IgD-negative memory B cell (primary cell): ENCODE data around the gene ANKRD18B. TPM values are rescaled to one million over a fixed set of nuclear protein-coding genes. Genes with fewer than 3 reads are reported as not detected.
"Not testable (repeated sequence)": the region's sequence is repeated elsewhere in the genome, so short reads cannot be mapped to it uniquely, and the experiment has no call there.

ENCODE experiments used
- H3K27ac Mint-ChIP-seq, 3 donors: one replicate each; pipeline ENCODE4 v1.8.0; 2020 to 2022; ENCODE audit warnings: mild to moderate bottlenecking in 3 of 3, mixed read lengths in 3 of 3, moderate library complexity in 1 of 3
- H3K27me3 Mint-ChIP-seq: one replicate; pipeline ENCODE4 v1.8.0; 2021; ENCODE audit warnings: mixed read lengths
- H3K36me3 Mint-ChIP-seq: one replicate; pipeline ENCODE4 v1.8.0; 2020; ENCODE audit warnings: mild to moderate bottlenecking, mixed read lengths
- H3K4me1 Mint-ChIP-seq, 3 donors: one replicate each; pipeline ENCODE4 v1.8.0; 2020 to 2022; ENCODE audit warnings: mixed read lengths in 3 of 3, mild to moderate bottlenecking in 1 of 3
- H3K4me3 Mint-ChIP-seq, 4 donors: one replicate each; pipeline ENCODE4 v1.8.0; 2020 to 2022; ENCODE audit warnings: mild to moderate bottlenecking in 4 of 4, mixed read lengths in 4 of 4, moderate library complexity in 3 of 4
- H3K9me3 Mint-ChIP-seq, 3 donors: one replicate each; pipeline ENCODE4 v1.8.0; 2020 to 2021; ENCODE audit warnings: mixed read lengths in 3 of 3, mild to moderate bottlenecking in 1 of 3
- polyA plus RNA-seq: library from polyadenylated mRNA; unstranded; fragments of 300-500 nt; fragmentation: Illumina TruSeq; gene quantifications from one replicate; pipeline ENCODE4 v1.2.3, GENCODE V29; 2021

The ANKRD18B gene
- polyA plus RNA-seq = not detected

GRCh38 chr9:33523397-33524305 is at the start of gene ANKRD18B:
TSS of gene ANKRD18B (plus strand) at chr9:33524251. CDS start at chr9:33524490, 239 bp downstream.
- not testable (repeated sequence) for H3K27ac Mint-ChIP-seq, H3K36me3 Mint-ChIP-seq, H3K9me3 Mint-ChIP-seq, H3K4me1 Mint-ChIP-seq
- peaks cover 29% of the 10 kb centered on the region for H3K27me3 Mint-ChIP-seq
- H3K4me3 Mint-ChIP-seq = peak within 1 kb of the TSS; percentile 52 to 89 (median 75)

DNA sequence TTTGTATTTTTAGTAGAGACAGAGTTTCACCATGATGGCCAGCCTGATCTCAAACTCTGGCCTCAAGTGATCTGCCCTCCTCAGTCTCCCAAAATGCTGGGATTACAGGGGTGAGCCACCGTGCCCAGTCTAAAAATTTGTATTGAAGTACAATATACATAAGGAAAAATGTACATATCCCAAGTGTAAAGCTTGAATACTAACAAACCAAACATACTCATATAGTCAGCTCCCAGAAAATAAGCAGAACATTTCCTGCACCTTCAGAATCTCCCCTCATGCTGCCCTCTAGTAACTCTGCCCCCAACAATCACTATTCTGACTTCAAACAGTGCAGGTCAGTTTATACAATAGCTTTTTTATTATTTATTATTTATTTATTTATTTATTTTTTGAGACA is 48.7 kb upstream of the ANKRD18B start:
- H3K27me3 Mint-ChIP-seq = no peaks in the 10 kb centered on the region
- H3K27ac Mint-ChIP-seq = no peak overlapping the region
- H3K36me3 Mint-ChIP-seq = peaks cover 11% of the 10 kb centered on the region
- H3K4me1 Mint-ChIP-seq = peaks cover 9 to 14% (median 11%) of the 10 kb centered on the region in 3 donors
- peak overlapping the region in 3 of 4 donors; percentile 25 to 41 (median 39) for H3K4me3 Mint-ChIP-seq
- H3K9me3 Mint-ChIP-seq = no peaks in the 10 kb centered on the region

- H3K36me3 Mint-ChIP-seq = peaks cover 8% of the 10 kb centered on the region
- no peaks in the 10 kb centered on the region for H3K9me3 Mint-ChIP-seq
- no peaks in the 10 kb centered on the region for H3K27me3 Mint-ChIP-seq
- peaks cover 8 to 14% (median 11%) of the 10 kb centered on the region in 3 donors for H3K4me1 Mint-ChIP-seq
- H3K27ac Mint-ChIP-seq = no peak overlapping the region
- H3K4me3 Mint-ChIP-seq = peak overlapping the region in 1 of 4 donors; percentile 71
Observed at GRCh38 chr9:33476503-33476902, 47.5 kb upstream of the ANKRD18B start.

DNA sequence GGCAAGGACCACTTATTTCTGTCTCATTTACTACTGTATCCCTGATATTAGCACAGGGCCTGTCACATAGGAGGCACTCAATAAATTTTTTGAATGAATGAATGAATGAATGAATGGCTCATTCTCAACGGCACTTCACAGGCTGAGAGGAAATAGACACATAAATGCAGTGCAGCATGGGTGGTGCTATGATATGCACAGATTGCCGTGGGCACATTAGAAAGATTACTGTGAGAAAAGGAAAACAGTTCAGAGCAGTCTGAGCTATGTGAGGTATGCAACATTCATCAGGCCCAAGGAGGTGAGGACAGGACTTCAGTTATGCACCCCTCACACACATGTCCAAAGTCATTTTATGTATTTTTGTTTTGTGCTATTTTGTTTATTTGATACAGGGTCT is 43.9 kb upstream of the ANKRD18B start:
- Mint-ChIP-seq H3K4me1 (no peaks in the 10 kb centered on the region), H3K4me3 (no peak overlapping the region), H3K27me3 (no peaks in the 10 kb centered on the region), H3K27ac (no peak overlapping the region), H3K9me3 (no peaks in the 10 kb centered on the region), H3K36me3 (peaks cover 5% of the 10 kb centered on the region)

- no peaks in the 10 kb centered on the region for H3K9me3 Mint-ChIP-seq
Observed at GRCh38 chr9:33480976-33481375, 43.1 kb upstream of the ANKRD18B start.

GRCh38 chr9:33485312-33485711 is 38.7 kb upstream of the ANKRD18B start:
- not testable (repeated sequence) for H3K4me1 Mint-ChIP-seq, H3K36me3 Mint-ChIP-seq, H3K27me3 Mint-ChIP-seq, H3K4me3 Mint-ChIP-seq, H3K9me3 Mint-ChIP-seq, H3K27ac Mint-ChIP-seq

More at GRCh38 chr9:33480976-33481375, 43.1 kb upstream of the ANKRD18B start:
- Mint-ChIP-seq H3K27me3 (no peaks in the 10 kb centered on the region), H3K27ac (no peak overlapping the region), H3K4me1 (no peaks in the 10 kb centered on the region), H3K36me3 (peaks cover 2% of the 10 kb centered on the region), H3K4me3 (no peak overlapping the region)

DNA sequence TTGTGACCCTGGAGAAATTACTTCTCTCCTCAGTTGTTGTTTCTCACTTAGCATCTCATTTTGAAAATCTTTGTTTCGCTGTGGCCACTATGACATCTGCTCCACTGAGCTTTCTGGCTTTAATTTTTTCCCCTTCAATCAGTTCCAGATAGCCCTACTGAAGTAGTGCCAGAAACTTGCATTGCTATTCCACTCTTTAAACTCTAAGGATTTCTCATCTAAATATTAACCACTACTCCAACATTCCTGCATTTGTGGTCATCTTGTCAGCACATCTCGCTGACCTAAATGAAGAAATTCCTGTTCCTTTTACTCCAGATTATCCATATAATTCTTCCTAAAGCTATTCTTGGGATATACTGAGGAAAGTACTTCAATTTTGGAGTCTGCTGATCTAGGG is 35.0 kb upstream of the ANKRD18B start:
- Mint-ChIP-seq H3K4me1 (no peaks in the 10 kb centered on the region), H3K36me3 (no peaks in the 10 kb centered on the region), H3K4me3 (no peak overlapping the region), H3K27me3 (no peaks in the 10 kb centered on the region), H3K9me3 (no peaks in the 10 kb centered on the region), H3K27ac (no peak overlapping the region)

- not testable (repeated sequence) for H3K9me3 Mint-ChIP-seq, H3K27ac Mint-ChIP-seq, H3K36me3 Mint-ChIP-seq, H3K4me3 Mint-ChIP-seq, H3K4me1 Mint-ChIP-seq, H3K27me3 Mint-ChIP-seq
Observed at GRCh38 chr9:33493819-33494218, 30.2 kb upstream of the ANKRD18B start.

GRCh38 chr9:33498387-33498786 is 25.7 kb upstream of the ANKRD18B start:
- H3K4me1 Mint-ChIP-seq = peaks cover 0 to 2% (median 0%) of the 10 kb centered on the region in 3 donors
- H3K4me3 Mint-ChIP-seq = no peak overlapping the region
- H3K27ac Mint-ChIP-seq = no peak overlapping the region
- no peaks in the 10 kb centered on the region for H3K27me3 Mint-ChIP-seq
- no peaks in the 10 kb centered on the region for H3K36me3 Mint-ChIP-seq
- no peaks in the 10 kb centered on the region for H3K9me3 Mint-ChIP-seq

DNA sequence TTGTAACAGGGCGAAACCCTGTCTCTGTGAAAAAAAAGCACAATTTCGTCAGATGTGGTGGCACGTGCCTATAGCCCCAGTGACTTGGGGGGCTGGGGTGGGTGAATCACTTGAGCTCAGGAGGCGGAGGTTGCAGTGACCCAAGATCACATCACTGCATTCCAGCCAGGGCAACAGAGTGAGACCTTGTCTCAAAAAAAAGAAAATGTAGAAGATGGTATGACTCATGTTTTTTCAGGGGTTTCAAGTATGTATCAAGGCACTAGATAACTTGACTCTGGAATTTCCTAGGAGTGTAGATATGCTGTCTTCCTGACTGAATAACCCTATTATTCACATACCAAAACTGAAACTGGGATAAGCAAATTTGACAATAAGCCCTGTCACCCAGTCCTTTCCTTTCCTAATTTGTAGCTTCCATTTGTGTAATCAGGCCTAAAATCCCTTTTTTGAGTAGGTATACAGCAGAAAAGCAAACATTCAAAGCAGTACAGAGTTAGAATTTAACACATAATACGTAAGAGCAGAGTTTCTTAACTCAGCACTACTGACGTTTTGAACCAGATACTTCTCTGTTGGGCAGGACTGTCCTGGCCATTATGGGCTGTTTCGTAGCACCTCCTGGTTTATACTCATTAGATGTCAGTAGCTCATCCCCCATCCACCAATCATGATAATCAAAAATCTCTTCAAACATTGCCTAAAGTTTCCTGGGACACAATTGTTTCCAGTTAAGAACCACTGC is 17.3 kb upstream of the ANKRD18B start:
- H3K4me1 Mint-ChIP-seq = peaks cover 0 to 4% (median 2%) of the 10 kb centered on the region in 3 donors

GRCh38 chr9:33510262-33511183 is 13.5 kb upstream of the ANKRD18B start:
- H3K9me3 Mint-ChIP-seq = no peaks in the 10 kb centered on the region
- peaks cover 2% of the 10 kb centered on the region for H3K27me3 Mint-ChIP-seq
- peaks cover 0 to 4% (median 2%) of the 10 kb centered on the region in 3 donors for H3K4me1 Mint-ChIP-seq
- H3K4me3 Mint-ChIP-seq = peak overlapping the region; percentile 88 to 96 (median 94)
- H3K27ac Mint-ChIP-seq = peak overlapping the region in 1 of 3 donors; percentile 96
- no peaks in the 10 kb centered on the region for H3K36me3 Mint-ChIP-seq

More for the DNA sequence above, 17.3 kb upstream of the ANKRD18B start:
- no peaks in the 10 kb centered on the region for H3K9me3 Mint-ChIP-seq
- H3K36me3 Mint-ChIP-seq = no peaks in the 10 kb centered on the region
- no peak overlapping the region for H3K27ac Mint-ChIP-seq
- no peak overlapping the region for H3K4me3 Mint-ChIP-seq
- H3K27me3 Mint-ChIP-seq = peaks cover 2% of the 10 kb centered on the region

DNA sequence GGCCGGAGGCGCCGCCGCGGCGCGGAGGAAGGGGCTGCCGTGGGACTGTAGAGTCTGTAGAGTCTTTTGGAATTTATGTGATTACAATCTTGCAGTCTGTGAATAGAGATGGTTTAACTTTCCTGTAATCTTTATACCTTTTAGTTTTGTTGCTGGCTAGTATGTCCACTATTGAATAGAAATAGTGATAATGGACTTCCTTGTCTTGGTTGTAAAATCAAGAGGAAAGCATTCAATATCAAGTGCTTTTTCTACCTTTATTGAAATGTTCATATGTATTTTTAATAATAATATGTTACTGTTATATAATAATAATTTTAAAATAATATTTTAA is 12.9 kb upstream of the ANKRD18B start:
- H3K4me1 Mint-ChIP-seq, H3K9me3 Mint-ChIP-seq, H3K27me3 Mint-ChIP-seq, H3K36me3 Mint-ChIP-seq: not testable (repeated sequence)
- peak overlapping the region; percentile 88 to 96 (median 94) for H3K4me3 Mint-ChIP-seq
- H3K27ac Mint-ChIP-seq = peak overlapping the region in 1 of 3 donors; percentile 96

DNA sequence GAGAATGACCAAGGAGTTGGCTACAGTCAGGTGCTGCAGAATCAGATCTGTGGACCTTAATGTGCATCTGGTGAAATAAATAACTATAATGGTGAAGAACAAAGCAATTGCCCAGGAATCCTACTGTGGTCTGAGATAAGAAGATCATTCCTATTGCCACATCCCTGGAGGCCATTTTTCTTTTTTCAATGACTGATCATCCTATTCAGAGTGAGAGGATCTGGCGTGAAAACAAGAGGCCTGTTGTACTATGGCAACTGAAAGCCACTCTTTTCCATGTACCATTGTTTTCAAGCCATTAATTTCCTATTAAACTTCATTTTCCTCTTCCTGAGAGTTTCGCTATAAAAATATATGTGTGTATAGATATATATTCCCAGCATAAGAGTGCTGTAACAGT is 11.5 kb upstream of the ANKRD18B start:
- H3K27me3 Mint-ChIP-seq, H3K4me1 Mint-ChIP-seq, H3K36me3 Mint-ChIP-seq, H3K9me3 Mint-ChIP-seq, H3K27ac Mint-ChIP-seq, H3K4me3 Mint-ChIP-seq: not testable (repeated sequence)

- H3K4me3 Mint-ChIP-seq, H3K27ac Mint-ChIP-seq, H3K27me3 Mint-ChIP-seq, H3K4me1 Mint-ChIP-seq, H3K9me3 Mint-ChIP-seq, H3K36me3 Mint-ChIP-seq: not testable (repeated sequence)
Observed at GRCh38 chr9:33515342-33515995, 8.6 kb upstream of the ANKRD18B start.
